ENCODE measurements around the gene SH3PXD2A. TPM values are rescaled to one million over a fixed set of nuclear protein-coding genes. Genes with fewer than 3 reads are reported as not detected.

The SH3PXD2A gene
- total and polyA plus RNA-seq, 7 experiments from 2014 or later, result 0.54 to 20.5 (median 9.9) TPM

GRCh38 chr10:103545366-103545765 is 310.0 kb downstream of the SH3PXD2A start:
- intact Hi-C loops (cut with micrococcal nuclease), result no loop called here
- peaks cover 4 to 15% (median 10%) of the 10 kb centered on the region in 7 donors for H3K4me1 Mint-ChIP-seq
- H3K27ac Mint-ChIP-seq, result no peak overlapping the region
- H3K4me1 ChIP-seq (ENCODE audit: control insufficient read depth in 2 of 2, insufficient read depth in 2 of 2, low read length in 2 of 2), result peaks cover 0 to 10% of the 10 kb centered on the region in 2 donors
- no peak overlapping the region for H3K27ac ChIP-seq (ENCODE audit: low read depth, low read length)
- no peaks in the 10 kb centered on the region for H3K9me3 ChIP-seq (ENCODE audit: control insufficient read depth in 2 of 3, low read length in 3 of 3)
- H3K27me3 Mint-ChIP-seq, result peaks cover 4 to 14% (median 9%) of the 10 kb centered on the region in 5 donors
- H3K9me3 Mint-ChIP-seq, result no peaks in the 10 kb centered on the region
- CTCF ChIA-PET, result no interaction called here
- POLR2A ChIA-PET, result no interaction called here
- H3K27me3 ChIP-seq (ENCODE audit: control insufficient read depth in 2 of 2, insufficient read depth in 2 of 2, low read length in 2 of 2), result no peaks in the 10 kb centered on the region
- no peak overlapping the region for H3K4me3 ChIP-seq (ENCODE audit: low read length)
- no peaks in the 10 kb centered on the region for H3K36me3 ChIP-seq (ENCODE audit: control insufficient read depth in 2 of 3, insufficient read depth in 3 of 3, low read length in 3 of 3)
- no peak for ATAC-seq
- no peaks in the 10 kb centered on the region for H3K36me3 Mint-ChIP-seq
- DNase-seq, result no peak
- H3K4me3 Mint-ChIP-seq, result no peak overlapping the region

- no peak overlapping the region for H3K27ac ChIP-seq (ENCODE audit: low read depth, low read length)
- no peak overlapping the region for H3K4me3 Mint-ChIP-seq
- H3K27me3 Mint-ChIP-seq, result peaks cover 6 to 15% (median 11%) of the 10 kb centered on the region in 5 donors
- no peaks in the 10 kb centered on the region for H3K27me3 ChIP-seq (ENCODE audit: control insufficient read depth in 2 of 2, insufficient read depth in 2 of 2, low read length in 2 of 2)
- H3K4me1 Mint-ChIP-seq, result peaks cover 4 to 15% (median 10%) of the 10 kb centered on the region in 7 donors
- H3K4me3 ChIP-seq (ENCODE audit: low read length), result no peak overlapping the region
- DNase-seq (no peak), ATAC-seq (no peak)
- H3K36me3 ChIP-seq (ENCODE audit: control insufficient read depth in 2 of 3, insufficient read depth in 3 of 3, low read length in 3 of 3), result no peaks in the 10 kb centered on the region
- H3K4me1 ChIP-seq (ENCODE audit: control insufficient read depth in 2 of 2, insufficient read depth in 2 of 2, low read length in 2 of 2), result peaks cover 0 to 10% of the 10 kb centered on the region in 2 donors
- no peaks in the 10 kb centered on the region for H3K9me3 ChIP-seq (ENCODE audit: control insufficient read depth in 2 of 3, low read length in 3 of 3)
- intact Hi-C loops (cut with micrococcal nuclease), result loop anchor here in 1 of 2 donors (5.0 kb wide), 1 partner anchor 37 kb away; no protein-coding TSS in a partner anchor
- no peaks in the 10 kb centered on the region for H3K9me3 Mint-ChIP-seq
- no peaks in the 10 kb centered on the region for H3K36me3 Mint-ChIP-seq
- ChIA-PET POLR2A (no interaction called here), CTCF (no interaction called here)
- no peak overlapping the region for H3K27ac Mint-ChIP-seq
These were observed 310.6 kb downstream of the SH3PXD2A start for GRCh38 chr10:103544657-103545310.

Other genes starting within 250 kb of the SH3PXD2A start
- gene STN1, start 62.6 kb upstream of the SH3PXD2A start, total RNA-seq, result 10 to 100 TPM; 28.8 to 42.6 (median 34.8) TPM
- gene STN1, start 62.6 kb upstream of the SH3PXD2A start, polyA plus RNA-seq, result 10 to 100 TPM; 71.5 to 83.7 TPM
- 10 to 100 TPM; 21.4 to 32.2 (median 26.2) TPM for gene SLK, start 111.6 kb upstream of the SH3PXD2A start, total RNA-seq
- 1 to 10 TPM; 6.1 to 8.1 TPM for gene SLK, start 111.6 kb upstream of the SH3PXD2A start, polyA plus RNA-seq
- not detected for gene COL17A1, start 230.3 kb upstream of the SH3PXD2A start, total RNA-seq
- not detected for gene COL17A1, start 230.3 kb upstream of the SH3PXD2A start, polyA plus RNA-seq